Uterus (tissue), 2 donors: Measurements from ENCODE around the gene ADAMTS17.

Experiments
- CTCF ChIP-seq, 4 experiments: fragments of 200-600 bp in 2 of 4; fragments of 450-650 bp in 2 of 4; sonication (generic) in 2 of 4; IDR thresholded peaks; one replicate each; pipeline ENCODE4 v1.5.1; 2016 to 2019; ENCODE audit warnings: antibody characterized with exemption in 4 of 4, mild to moderate bottlenecking in 2 of 4, moderate library complexity in 1 of 4
- POLR2A ChIP-seq, 2 donors: fragments of 450-650 bp; IDR thresholded peaks; one replicate each; pipeline ENCODE4 v1.6.1; 2016; ENCODE audit warnings: antibody characterized with exemption in 2 of 2, mild to moderate bottlenecking in 1 of 2, moderate library complexity in 1 of 2

GRCh38 chr15:100334015-100334414 is 7.8 kb downstream of the ADAMTS17 start:
- TF ChIP-seq POLR2A (IDR thresholded peaks at IDR 0.05) (no peak), CTCF (IDR thresholded peaks at IDR 0.05) (no peak)
